NT2/D1 (cell line): Measurements from ENCODE around the gene DPEP1.

ENCODE experiments used
- YY1 ChIP-seq: IDR thresholded peaks from 2 replicates; pipeline ENCODE4 v1.6.1; 2011; ENCODE audit not compliant: insufficient read length, insufficient read depth
- ZNF274 ChIP-seq: IDR thresholded peaks from 2 replicates; pipeline ENCODE4 v1.6.1; 2011; ENCODE audit warnings: mild to moderate bottlenecking, low read depth, low read length

DNA sequence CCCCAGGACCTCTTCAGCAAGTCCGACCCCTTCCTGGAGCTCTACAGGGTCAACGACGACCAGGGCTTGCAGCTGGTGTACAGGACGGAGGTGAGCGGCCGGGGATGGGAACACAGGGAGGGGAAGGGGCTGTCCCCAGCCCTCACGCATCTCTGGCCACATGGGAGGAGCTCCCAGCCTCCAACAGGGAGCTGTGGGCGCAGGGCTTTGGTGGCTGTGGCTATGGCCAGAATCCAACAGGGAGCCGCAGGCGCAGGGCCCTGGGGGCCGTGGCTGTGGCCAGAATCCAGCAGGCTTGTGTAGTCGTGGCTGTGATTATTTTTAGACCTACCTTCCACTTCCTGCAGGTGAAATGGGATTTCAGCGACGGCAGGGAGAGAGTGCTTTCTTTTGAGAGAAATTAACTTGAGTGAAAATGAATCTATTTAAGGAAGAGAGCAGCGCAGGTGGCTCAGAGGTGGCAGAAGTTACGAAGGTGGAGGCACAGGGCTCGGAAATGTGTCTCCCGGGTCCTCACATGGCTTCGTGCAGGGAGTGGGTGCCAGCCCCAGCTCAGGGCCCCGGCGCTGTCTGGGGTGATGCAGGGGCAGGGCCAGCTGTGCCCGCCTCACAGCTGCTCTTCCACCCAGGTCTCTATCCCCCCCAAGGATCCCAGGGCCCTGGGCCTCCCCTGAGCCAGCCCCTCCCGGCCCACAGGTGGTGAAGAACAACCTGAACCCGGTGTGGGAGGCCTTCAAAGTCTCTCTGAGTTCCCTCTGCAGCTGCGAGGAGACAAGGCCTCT is 28.5 kb upstream of the DPEP1 start:
- TF ChIP-seq ZNF274: no peak
- no peak for TF ChIP-seq YY1
